SK-N-SH (cell line): ENCODE measurements around the gene CASKIN1.

Experiments used
- ELF1 ChIP-seq: IDR thresholded peaks from 2 replicates; pipeline ENCODE4 v1.4.0; 2012
- MXI1 ChIP-seq: IDR thresholded peaks from 2 replicates; pipeline ENCODE4 v1.6.1; 2012; ENCODE audit warnings: mild to moderate bottlenecking, low read depth, low read length, improper control_type of control experiment
- POLR2AphosphoS5 ChIP-seq: IDR thresholded peaks from 2 replicates; pipeline ENCODE4 v1.6.1; 2012; ENCODE audit warnings: low read depth, low read length
- TF ChIP-seq, protein P1 (sequence below): fragments of 200-600 bp; sonication (generic); IDR thresholded peaks from 2 replicates; pipeline ENCODE4 v1.6.1; 2017; ENCODE audit warnings: antibody characterized with exemption, mild to moderate bottlenecking, moderate library complexity

DNA sequence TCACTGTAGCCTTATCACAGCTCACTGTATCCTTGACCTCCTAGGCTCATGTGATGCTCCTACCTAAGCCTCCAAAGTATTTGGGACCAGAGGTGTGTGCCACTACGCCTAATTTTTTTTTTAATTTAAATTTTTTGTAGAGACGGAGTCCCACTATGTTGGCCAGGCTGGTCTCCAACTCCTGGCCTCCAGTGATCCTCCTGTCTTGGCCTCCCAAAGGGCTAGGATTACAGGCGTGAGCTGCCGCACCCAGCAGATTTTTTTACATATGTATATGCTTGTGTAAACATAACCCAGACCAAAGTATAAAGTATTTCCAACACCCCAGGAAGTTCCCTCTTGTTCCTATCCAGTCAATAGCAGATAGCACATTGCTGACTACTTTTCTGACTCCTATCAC is 19.9 kb upstream of the CASKIN1 start:
- TF ChIP-seq ELF1 (no peak), MXI1 (no peak), POLR2AphosphoS5 (no peak)
- TF ChIP-seq, protein P1, sequence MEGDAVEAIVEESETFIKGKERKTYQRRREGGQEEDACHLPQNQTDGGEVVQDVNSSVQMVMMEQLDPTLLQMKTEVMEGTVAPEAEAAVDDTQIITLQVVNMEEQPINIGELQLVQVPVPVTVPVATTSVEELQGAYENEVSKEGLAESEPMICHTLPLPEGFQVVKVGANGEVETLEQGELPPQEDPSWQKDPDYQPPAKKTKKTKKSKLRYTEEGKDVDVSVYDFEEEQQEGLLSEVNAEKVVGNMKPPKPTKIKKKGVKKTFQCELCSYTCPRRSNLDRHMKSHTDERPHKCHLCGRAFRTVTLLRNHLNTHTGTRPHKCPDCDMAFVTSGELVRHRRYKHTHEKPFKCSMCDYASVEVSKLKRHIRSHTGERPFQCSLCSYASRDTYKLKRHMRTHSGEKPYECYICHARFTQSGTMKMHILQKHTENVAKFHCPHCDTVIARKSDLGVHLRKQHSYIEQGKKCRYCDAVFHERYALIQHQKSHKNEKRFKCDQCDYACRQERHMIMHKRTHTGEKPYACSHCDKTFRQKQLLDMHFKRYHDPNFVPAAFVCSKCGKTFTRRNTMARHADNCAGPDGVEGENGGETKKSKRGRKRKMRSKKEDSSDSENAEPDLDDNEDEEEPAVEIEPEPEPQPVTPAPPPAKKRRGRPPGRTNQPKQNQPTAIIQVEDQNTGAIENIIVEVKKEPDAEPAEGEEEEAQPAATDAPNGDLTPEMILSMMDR: no peak
